Tibial artery (tissue), 4 donors: ENCODE data around the gene TBCD.
A peak's percentile ranks its signal among the peaks of the same experiment; 100 is the strongest.

Experiments used
- DNase-seq, 2 donors: peaks; one replicate each; pipeline ENCODE4 v3.0.0-alpha.2; 2019
- H3K27ac ChIP-seq, 2 donors: fragments of 200-600 bp; sonication (generic) in 1 of 2; 1 replicate in 1 of 2; 2 replicates in 1 of 2; pipeline ENCODE4 v1.5.1; 2018 to 2019; ENCODE audit warnings: mild to moderate bottlenecking in 1 of 2
- H3K27me3 ChIP-seq, 2 donors: fragments of 200-600 bp; sonication (generic) in 1 of 2; one replicate each; pipeline versions ENCODE4 v1.5.1 to v1.6.0; 2016 to 2019
- H3K36me3 ChIP-seq, 3 donors: fragments of 200-600 bp; sonication (generic) in 2 of 3; one replicate each; pipeline ENCODE4 v1.5.1; 2016 to 2019; ENCODE audit warnings: mild to moderate bottlenecking in 2 of 3
- H3K4me1 ChIP-seq, 4 donors: fragments of 200-600 bp; sonication (generic) in 2 of 4; 1 replicate in 3 of 4; 2 replicates in 1 of 4; pipeline ENCODE4 v1.5.1; 2016 to 2019
- H3K4me3 ChIP-seq, 2 donors: fragments of 200-600 bp; sonication (generic) in 1 of 2; 1 replicate in 1 of 2; 2 replicates in 1 of 2; pipeline ENCODE4 v1.5.1; 2018 to 2019; ENCODE audit warnings: mild to moderate bottlenecking in 2 of 2
- H3K9me3 ChIP-seq, 3 donors: fragments of 200-600 bp; sonication (generic) in 1 of 3; one replicate each; pipeline ENCODE4 v1.5.1; 2016 to 2019
- intact Hi-C: fragments of 100-400 bp; cut with DNase I; formaldehyde crosslinking; loops from one replicate; pipeline ENCODE4 v1.15.0; 2023; ENCODE audit warnings: low total_unique reads
- TF ChIP-seq, protein P1 (sequence below), 2 experiments: fragments of 200-600 bp in 1 of 2; fragments of 450-650 bp in 1 of 2; IDR thresholded peaks; one replicate each; pipeline ENCODE4 v1.5.1; 2017 to 2019; ENCODE audit warnings: antibody characterized with exemption in 2 of 2, mild to moderate bottlenecking in 1 of 2, moderate library complexity in 1 of 2

TBCD gene

DNA sequence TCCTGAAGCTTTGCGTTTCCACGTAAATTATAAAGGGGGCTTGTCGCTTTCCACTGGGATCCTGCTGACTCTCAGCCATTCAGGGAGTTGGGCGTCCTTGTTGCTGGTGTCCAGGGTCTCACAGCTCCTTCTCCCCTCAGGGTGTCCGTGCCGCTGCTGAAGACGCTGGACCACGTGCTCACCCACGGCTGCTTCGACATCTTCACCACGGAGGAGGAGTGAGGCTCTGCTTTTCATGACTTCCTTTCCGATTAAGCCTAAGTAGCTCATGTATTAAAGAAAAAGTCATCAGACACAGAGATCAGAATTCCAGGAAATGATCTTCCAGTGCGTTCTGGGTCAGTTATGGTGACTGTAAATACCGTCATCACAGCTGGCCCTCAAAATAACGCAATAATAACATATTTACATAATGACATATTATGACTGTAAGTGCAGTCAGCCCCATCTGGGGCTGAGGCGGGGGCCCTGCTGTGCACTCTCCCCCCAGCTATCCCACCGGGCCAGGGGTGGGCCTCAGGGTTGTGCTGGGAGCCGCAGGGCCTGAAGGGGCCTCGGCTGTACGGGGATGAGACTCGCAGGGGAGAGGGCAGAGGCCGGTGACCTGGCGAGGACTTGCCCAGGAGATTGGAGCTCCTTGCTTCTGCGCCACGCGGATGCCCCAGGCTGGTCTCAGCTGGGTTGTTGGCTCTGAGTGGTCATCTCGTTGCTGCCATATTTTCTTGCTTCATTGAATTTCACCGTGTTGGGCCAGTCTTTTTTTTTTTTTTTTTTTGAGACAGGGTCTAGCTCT, 180.8 kb downstream of the TBCD start:
- Histone ChIP-seq H3K36me3 (peaks cover 57 to 98% (median 70%) of the 10 kb centered on the region in 3 donors), H3K9me3 (no peaks in the 10 kb centered on the region), H3K4me1 (peaks cover 0 to 8% (median 3%) of the 10 kb centered on the region in 4 donors), H3K4me3 (no peak overlapping the region), H3K27me3 (no peaks in the 10 kb centered on the region), H3K27ac (no peak overlapping the region)
- intact Hi-C loops, result loop anchor here (1.0 kb wide), 1 partner anchor 32 kb away; no protein-coding TSS in a partner anchor
- TF ChIP-seq, protein P1, sequence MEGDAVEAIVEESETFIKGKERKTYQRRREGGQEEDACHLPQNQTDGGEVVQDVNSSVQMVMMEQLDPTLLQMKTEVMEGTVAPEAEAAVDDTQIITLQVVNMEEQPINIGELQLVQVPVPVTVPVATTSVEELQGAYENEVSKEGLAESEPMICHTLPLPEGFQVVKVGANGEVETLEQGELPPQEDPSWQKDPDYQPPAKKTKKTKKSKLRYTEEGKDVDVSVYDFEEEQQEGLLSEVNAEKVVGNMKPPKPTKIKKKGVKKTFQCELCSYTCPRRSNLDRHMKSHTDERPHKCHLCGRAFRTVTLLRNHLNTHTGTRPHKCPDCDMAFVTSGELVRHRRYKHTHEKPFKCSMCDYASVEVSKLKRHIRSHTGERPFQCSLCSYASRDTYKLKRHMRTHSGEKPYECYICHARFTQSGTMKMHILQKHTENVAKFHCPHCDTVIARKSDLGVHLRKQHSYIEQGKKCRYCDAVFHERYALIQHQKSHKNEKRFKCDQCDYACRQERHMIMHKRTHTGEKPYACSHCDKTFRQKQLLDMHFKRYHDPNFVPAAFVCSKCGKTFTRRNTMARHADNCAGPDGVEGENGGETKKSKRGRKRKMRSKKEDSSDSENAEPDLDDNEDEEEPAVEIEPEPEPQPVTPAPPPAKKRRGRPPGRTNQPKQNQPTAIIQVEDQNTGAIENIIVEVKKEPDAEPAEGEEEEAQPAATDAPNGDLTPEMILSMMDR (IDR thresholded peaks at IDR 0.05), result no peak
- DNase-seq, result peak in 1 of 2 donors; percentile 57

DNA sequence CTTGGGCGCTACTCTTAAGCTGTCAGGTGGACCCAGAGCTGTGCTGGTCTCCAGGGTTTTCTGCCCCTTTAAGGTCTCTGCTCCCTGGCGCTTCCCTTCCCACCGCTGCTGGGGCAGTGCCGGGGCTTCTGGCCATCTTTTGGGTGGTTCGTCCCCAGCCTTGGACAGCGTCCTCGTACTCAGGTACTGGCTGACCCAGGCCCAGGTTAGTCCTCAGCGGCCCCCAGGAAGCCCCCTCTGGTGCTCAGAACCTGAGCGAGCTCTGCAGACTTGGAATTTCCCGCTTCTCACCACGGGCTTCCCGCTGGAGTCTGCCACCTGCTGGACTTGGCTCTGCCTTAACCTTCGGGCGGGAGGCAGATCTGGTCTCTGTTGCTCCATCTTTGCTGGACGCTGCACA, 182.0 kb downstream of the TBCD start:
- peak in 1 of 2 donors; percentile 44 for DNase-seq
- Histone ChIP-seq H3K9me3 (no peaks in the 10 kb centered on the region), H3K27me3 (no peaks in the 10 kb centered on the region), H3K27ac (no peak overlapping the region), H3K36me3 (peaks cover 53 to 98% (median 70%) of the 10 kb centered on the region in 3 donors), H3K4me3 (no peak overlapping the region), H3K4me1 (peaks cover 0 to 8% (median 3%) of the 10 kb centered on the region in 4 donors)
- intact Hi-C loops, result loop anchor here (1.0 kb wide), 1 partner anchor 30 kb away; no protein-coding TSS in a partner anchor
- TF ChIP-seq, protein P1 (IDR thresholded peaks at IDR 0.05), result no peak

DNA sequence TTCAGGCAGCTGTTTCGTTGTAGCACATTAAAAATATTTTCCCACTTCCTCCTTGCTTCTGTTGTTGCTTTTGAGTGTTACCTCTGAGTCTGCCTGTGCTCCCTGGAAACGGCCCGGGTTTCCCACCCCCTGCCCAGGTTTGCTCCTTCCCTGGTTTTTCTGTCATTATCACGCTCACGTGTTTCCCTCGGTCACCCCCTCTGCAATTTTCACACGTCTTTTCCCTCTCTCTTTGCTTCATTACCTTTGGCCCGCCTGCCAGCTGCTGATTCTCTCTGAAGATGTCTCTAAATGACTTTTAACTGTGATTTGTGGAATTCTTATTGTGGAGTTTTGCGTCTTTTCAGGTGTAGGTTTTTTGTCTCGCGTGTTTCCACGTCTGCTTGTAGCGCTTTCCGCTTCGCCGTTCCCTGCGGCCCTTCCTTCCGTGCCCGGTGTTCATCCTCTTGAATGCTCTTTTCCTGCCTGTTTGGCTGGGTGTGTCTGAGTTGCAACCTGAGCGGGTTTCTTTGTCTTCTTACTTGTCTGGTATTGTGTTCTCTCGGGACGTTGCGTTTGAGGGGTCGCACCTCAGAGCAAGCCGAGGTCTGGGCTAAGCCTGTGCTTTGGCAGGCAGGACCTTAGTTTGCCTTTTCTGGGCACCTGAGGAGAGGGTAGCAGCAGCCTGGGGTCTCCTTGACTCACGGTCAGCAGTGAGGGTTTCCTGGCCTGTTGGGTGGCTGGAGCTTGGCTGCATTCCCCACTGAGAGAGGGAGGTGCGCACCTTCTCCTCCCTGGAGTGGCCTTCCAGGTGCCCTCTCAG, 184.3 kb downstream of the TBCD start:
- Histone ChIP-seq H3K27ac (no peak overlapping the region), H3K36me3 (peaks cover 41 to 98% (median 67%) of the 10 kb centered on the region in 3 donors), H3K27me3 (no peaks in the 10 kb centered on the region), H3K4me1 (peaks cover 0 to 8% (median 3%) of the 10 kb centered on the region in 4 donors), H3K9me3 (no peaks in the 10 kb centered on the region), H3K4me3 (no peak overlapping the region)
- DNase-seq, result peak in 1 of 2 donors; percentile 47
- intact Hi-C loops, result no loop called here
- TF ChIP-seq, protein P1 (IDR thresholded peaks at IDR 0.05), result no peak

DNA sequence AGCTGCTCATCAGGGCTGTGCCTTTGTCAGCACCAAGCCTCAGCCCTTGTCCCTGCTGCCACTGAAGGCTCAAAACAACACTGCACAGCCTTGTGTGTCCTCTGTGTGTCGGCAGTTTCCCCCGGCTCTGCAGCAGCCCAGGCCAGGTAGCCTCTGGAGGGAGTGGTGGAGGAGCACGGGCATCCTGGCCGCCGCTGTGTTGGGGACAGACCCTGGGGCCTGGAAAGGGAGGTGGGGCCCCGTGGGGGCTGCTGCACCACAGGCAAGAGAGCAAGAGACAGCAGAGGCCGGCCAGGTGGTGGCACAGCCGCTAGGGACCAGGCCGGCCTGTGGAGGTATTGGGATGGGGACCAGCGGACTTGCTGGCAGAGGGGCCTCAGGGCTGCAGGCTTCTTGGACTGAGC, 184.9 kb downstream of the TBCD start:
- Histone ChIP-seq H3K27ac (no peak overlapping the region), H3K36me3 (peaks cover 47 to 98% (median 71%) of the 10 kb centered on the region in 3 donors), H3K27me3 (no peaks in the 10 kb centered on the region), H3K9me3 (no peaks in the 10 kb centered on the region), H3K4me3 (no peak overlapping the region), H3K4me1 (peaks cover 0 to 3% (median under 1%) of the 10 kb centered on the region in 4 donors)
- intact Hi-C loops, result no loop called here
- TF ChIP-seq, protein P1 (IDR thresholded peaks at IDR 0.05), result no peak
- DNase-seq, result peak in 1 of 2 donors; percentile 53

DNA sequence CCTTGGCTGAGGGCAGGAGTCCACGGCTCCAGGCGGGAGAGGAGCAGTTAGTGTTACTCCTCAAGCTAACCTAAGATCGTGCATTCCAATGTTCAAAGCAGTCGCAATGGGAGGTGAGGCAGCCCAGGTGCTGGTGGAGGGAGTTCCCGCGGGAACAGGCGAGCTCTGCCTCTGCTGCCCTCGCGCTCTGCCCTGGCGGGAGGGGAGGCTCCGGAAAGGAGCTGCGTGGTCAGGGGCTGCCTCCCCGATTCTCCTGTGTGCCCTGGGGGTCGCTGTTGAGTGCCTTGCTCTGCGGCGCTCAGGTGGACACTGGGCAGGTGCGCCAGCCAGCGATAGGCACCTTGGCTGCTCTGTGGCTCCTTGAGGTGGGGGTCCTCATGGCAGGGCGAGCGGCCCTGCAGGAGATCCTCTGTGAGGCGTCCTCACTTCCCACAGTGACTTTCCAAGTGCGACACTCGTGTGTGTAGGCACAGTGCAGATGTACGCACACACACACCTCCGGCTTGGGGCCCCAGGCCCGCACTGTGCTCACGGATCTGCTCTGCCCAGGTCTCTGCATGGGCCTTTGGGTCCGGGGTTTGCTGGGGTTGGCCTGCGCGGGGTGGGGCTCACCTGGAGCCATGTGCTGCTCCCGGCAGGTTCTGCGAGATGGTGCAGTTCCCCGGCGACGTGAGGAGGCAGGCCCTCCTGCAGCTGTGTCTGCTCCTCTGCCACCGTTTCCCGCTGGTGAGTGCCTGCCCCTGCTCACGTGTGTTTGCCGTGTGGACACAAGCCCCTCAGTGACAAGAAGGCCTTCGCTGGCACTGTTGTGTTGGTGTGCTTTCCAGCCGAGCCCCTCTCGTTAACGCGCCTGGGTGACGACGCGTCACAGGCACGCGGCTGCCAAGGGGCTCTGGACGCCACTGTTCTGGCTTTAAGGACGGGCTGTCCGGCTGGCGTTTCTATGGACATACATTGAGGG, 185.8 kb downstream of the TBCD start:
- intact Hi-C loops, result no loop called here
- no peak overlapping the region for H3K27ac ChIP-seq
- no peaks in the 10 kb centered on the region for H3K4me1 ChIP-seq
- no peak overlapping the region for H3K4me3 ChIP-seq
- no peaks in the 10 kb centered on the region for H3K27me3 ChIP-seq
- no peaks in the 10 kb centered on the region for H3K9me3 ChIP-seq
- peak in 1 of 2 donors; percentile 56 for DNase-seq
- H3K36me3 ChIP-seq, result peaks cover 53 to 98% (median 80%) of the 10 kb centered on the region in 3 donors
- TF ChIP-seq, protein P1 (IDR thresholded peaks at IDR 0.05), result no peak
